Ovary (tissue), 3 donors: Measurements from ENCODE around the gene TMEM240.

Source experiments
- POLR2A ChIP-seq: fragments of 450-650 bp; IDR thresholded peaks from one replicate; pipeline ENCODE4 v1.6.1; 2017; ENCODE audit warnings: antibody characterized with exemption, mild to moderate bottlenecking, moderate library complexity
- TF ChIP-seq, protein P1 (sequence below), 3 donors: fragments of 450-650 bp in 2 of 3; fragments of 200-600 bp in 1 of 3; IDR thresholded peaks; one replicate each; pipeline versions ENCODE4 v1.5.1 to v1.8.0; 2016 to 2022; ENCODE audit warnings: antibody characterized with exemption in 3 of 3, mild to moderate bottlenecking in 1 of 3
- donor health status: DM: no; HTN: no; CAD: no.

DNA sequence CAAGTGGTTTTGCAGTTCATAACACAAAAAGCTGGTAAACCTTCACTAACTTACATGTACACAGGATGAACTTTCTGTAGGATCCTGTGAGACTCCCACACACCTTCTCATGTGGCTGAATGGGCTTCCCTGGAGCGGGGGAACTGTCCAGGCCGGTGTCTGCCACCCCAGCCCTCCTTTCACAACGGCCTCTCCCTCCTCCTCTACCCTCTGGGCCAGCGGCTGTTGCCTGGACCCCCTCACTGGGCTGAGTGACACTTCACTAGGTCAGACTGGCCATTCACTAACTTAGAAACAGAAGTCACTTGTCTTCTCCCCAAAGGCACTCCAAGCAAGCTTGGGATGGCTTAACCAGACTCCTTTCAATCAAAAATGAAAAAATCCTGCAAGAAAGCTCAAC is 18.2 kb upstream of the TMEM240 start:
- TF ChIP-seq, protein P1, sequence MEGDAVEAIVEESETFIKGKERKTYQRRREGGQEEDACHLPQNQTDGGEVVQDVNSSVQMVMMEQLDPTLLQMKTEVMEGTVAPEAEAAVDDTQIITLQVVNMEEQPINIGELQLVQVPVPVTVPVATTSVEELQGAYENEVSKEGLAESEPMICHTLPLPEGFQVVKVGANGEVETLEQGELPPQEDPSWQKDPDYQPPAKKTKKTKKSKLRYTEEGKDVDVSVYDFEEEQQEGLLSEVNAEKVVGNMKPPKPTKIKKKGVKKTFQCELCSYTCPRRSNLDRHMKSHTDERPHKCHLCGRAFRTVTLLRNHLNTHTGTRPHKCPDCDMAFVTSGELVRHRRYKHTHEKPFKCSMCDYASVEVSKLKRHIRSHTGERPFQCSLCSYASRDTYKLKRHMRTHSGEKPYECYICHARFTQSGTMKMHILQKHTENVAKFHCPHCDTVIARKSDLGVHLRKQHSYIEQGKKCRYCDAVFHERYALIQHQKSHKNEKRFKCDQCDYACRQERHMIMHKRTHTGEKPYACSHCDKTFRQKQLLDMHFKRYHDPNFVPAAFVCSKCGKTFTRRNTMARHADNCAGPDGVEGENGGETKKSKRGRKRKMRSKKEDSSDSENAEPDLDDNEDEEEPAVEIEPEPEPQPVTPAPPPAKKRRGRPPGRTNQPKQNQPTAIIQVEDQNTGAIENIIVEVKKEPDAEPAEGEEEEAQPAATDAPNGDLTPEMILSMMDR (IDR thresholded peaks at IDR 0.05) = no peak
- TF ChIP-seq POLR2A = no peak
